Gastrocnemius medialis (tissue), 4 donors: ENCODE data around the gene CMTM4.

Experiments used
- CTCF ChIP-seq, 5 experiments: fragments of 450-650 bp in 3 of 5; fragments of 200-600 bp in 2 of 5; sonication (generic) in 2 of 5; IDR thresholded peaks in 4 of 5; conservative IDR thresholded peaks in 1 of 5; 1 replicate in 4 of 5; 2 replicates in 1 of 5; pipeline ENCODE4 v1.5.1; 2016 to 2019; ENCODE audit warnings: antibody characterized with exemption in 5 of 5, mild to moderate bottlenecking in 3 of 5, moderate library complexity in 3 of 5
- POLR2A ChIP-seq, 2 donors: fragments of 450-650 bp; IDR thresholded peaks; one replicate each; pipeline ENCODE4 v1.6.1; 2017; ENCODE audit warnings: antibody characterized with exemption in 2 of 2, mild to moderate bottlenecking in 2 of 2, moderate library complexity in 2 of 2

GRCh38 chr16:66717776-66718175 is 21.2 kb upstream of the CMTM4 start:
- TF ChIP-seq POLR2A (IDR thresholded peaks at IDR 0.05) (no peak), CTCF (IDR thresholded peaks at IDR 0.05 in 4 of 5, conservative IDR thresholded peaks at IDR 0.05 in 1 of 5) (no peak)
